WTC11 (cell line): Measurements from ENCODE around the gene TMEM59L. TPM values are rescaled to one million over a fixed set of nuclear protein-coding genes. Genes with fewer than 3 reads are reported as not detected.

Experiments
- ATAC-seq: fragments of 200-7000 bp; cut with Tn5 transposase; 2 replicates; pipeline ENCODE4 v1.10.0; 2021; ENCODE audit warnings: mild to moderate bottlenecking, moderate library complexity
- CTCF ChIA-PET: fragments of 300-600 bp; sonication (Branson Sonifier 250); formaldehyde crosslinking; loops from one replicate; lab custom pipeline; 2021; ENCODE audit warnings: antibody characterized with exemption; lab: Charles Lee
- POLR2A ChIA-PET: fragments of 350-600 bp; sonication (Branson Sonifier 250); formaldehyde crosslinking; loops from one replicate; lab custom pipeline; 2021; ENCODE audit warnings: antibody characterized with exemption; lab: Charles Lee
- DNase-seq: peaks from one replicate; pipeline ENCODE4 v3.0.0; 2021; ENCODE audit warnings: low spot score
- H3K27ac Mint-ChIP-seq: 2 replicates; pipeline ENCODE4 v1.8.0; 2021; ENCODE audit warnings: mixed read lengths
- H3K27me3 Mint-ChIP-seq: 2 replicates; pipeline ENCODE4 v1.8.0; 2021; ENCODE audit warnings: low read depth, mild to moderate bottlenecking, moderate library complexity, mixed read lengths
- H3K36me3 Mint-ChIP-seq: 2 replicates; pipeline ENCODE4 v1.8.0; 2021; ENCODE audit warnings: mixed read lengths
- H3K4me1 Mint-ChIP-seq: 2 replicates; pipeline ENCODE4 v1.8.0; 2022; ENCODE audit warnings: mixed read lengths
- H3K4me3 Mint-ChIP-seq: 2 replicates; pipeline ENCODE4 v1.8.0; 2021; ENCODE audit warnings: mild to moderate bottlenecking, moderate library complexity, mixed read lengths
- H3K9me3 Mint-ChIP-seq: 2 replicates; pipeline ENCODE4 v1.8.0; 2021; ENCODE audit warnings: mixed read lengths
- AR ChIP-seq: fragments of 250-450 bp; sonication (Bioruptor Pico); IDR thresholded peaks from 2 replicates; pipeline ENCODE4 v1.9.0; 2021; ENCODE audit warnings: mild to moderate bottlenecking
- CBFB ChIP-seq: sonication (generic); formaldehyde crosslinking; IDR thresholded peaks from 2 replicates; pipeline ENCODE4 v1.8.1; 2022; ENCODE audit warnings: mild to moderate bottlenecking, low read depth, missing genetic modification reagents
- E2F1 ChIP-seq: sonication (generic); formaldehyde crosslinking; IDR thresholded peaks from 2 replicates; pipeline ENCODE4 v1.8.0; 2022; ENCODE audit warnings: mild to moderate bottlenecking, missing genetic modification reagents
- E2F5 ChIP-seq: sonication (generic); formaldehyde crosslinking; IDR thresholded peaks from 2 replicates; pipeline ENCODE4 v1.8.1; 2022; ENCODE audit warnings: mild to moderate bottlenecking, moderate library complexity, missing genetic modification reagents
- ETV6 ChIP-seq: sonication (generic); formaldehyde crosslinking; IDR thresholded peaks from 2 replicates; pipeline ENCODE4 v1.8.1; 2022; ENCODE audit warnings: mild to moderate bottlenecking, missing genetic modification reagents
- FOXP4 ChIP-seq: sonication (generic); formaldehyde crosslinking; IDR thresholded peaks from 2 replicates; pipeline ENCODE4 v1.8.0; 2022; ENCODE audit warnings: mild to moderate bottlenecking, missing genetic modification reagents
- HMGXB4 ChIP-seq: sonication (generic); formaldehyde crosslinking; IDR thresholded peaks from 2 replicates; pipeline ENCODE4 v1.8.1; 2023; ENCODE audit warnings: mild to moderate bottlenecking, moderate library complexity, missing genetic modification reagents
- JAZF1 ChIP-seq: fragments of 250-450 bp; sonication (Bioruptor Pico); IDR thresholded peaks from 2 replicates; pipeline ENCODE4 v1.9.0; 2021; ENCODE audit warnings: moderate library complexity, mild to moderate bottlenecking, inconsistent platforms
- MXD4 ChIP-seq: fragments of 250-450 bp; sonication (Bioruptor Pico); IDR thresholded peaks from 2 replicates; pipeline ENCODE4 v1.8.0; 2021; ENCODE audit warnings: mild to moderate bottlenecking, moderate library complexity, borderline replicate concordance
- NFE2L1 ChIP-seq: sonication (generic); formaldehyde crosslinking; IDR thresholded peaks from 2 replicates; pipeline ENCODE4 v1.8.1; 2023; ENCODE audit warnings: missing genetic modification reagents
- RELA ChIP-seq: sonication (generic); formaldehyde crosslinking; IDR thresholded peaks from 2 replicates; pipeline ENCODE4 v1.8.1; 2022; ENCODE audit warnings: missing genetic modification reagents, mild to moderate bottlenecking, borderline replicate concordance
- SOX15 ChIP-seq: fragments of 250-450 bp; sonication (Bioruptor Pico); IDR thresholded peaks from 2 replicates; pipeline ENCODE4 v1.9.0; 2021; ENCODE audit warnings: mild to moderate bottlenecking
- TCF7 ChIP-seq: sonication (generic); formaldehyde crosslinking; IDR thresholded peaks from 2 replicates; pipeline ENCODE4 v1.8.0; 2022; ENCODE audit warnings: mild to moderate bottlenecking, low read depth, missing genetic modification reagents, moderate library complexity
- USF1 ChIP-seq: sonication (generic); formaldehyde crosslinking; IDR thresholded peaks from 2 replicates; pipeline ENCODE4 v1.8.0; 2022; ENCODE audit warnings: mild to moderate bottlenecking, missing genetic modification reagents
- ZBTB21 ChIP-seq: sonication (generic); formaldehyde crosslinking; IDR thresholded peaks from 2 replicates; pipeline ENCODE4 v1.8.1; 2023; ENCODE audit warnings: mild to moderate bottlenecking, missing genetic modification reagents, borderline replicate concordance
- ZNF423 ChIP-seq: fragments of 250-450 bp; sonication (Bioruptor Pico); IDR thresholded peaks from 2 replicates; pipeline ENCODE4 v2.1.2; 2022; ENCODE audit warnings: mild to moderate bottlenecking, moderate library complexity
- total RNA-seq: library from RNA; stranded (reverse); gene quantifications from 3 replicates; pipeline ENCODE4 v1.2.3, GENCODE V29; 2021

The TMEM59L gene
- total RNA-seq, 1 experiment from 2014 or later, result 14.8 TPM

- CTCF ChIA-PET, result no interaction called here
- TF ChIP-seq FOXP4, result no peak
- TF ChIP-seq TCF7 (CRISPR knock-in tag), result no peak
- TF ChIP-seq ZNF423, result no peak
- TF ChIP-seq SOX15 (CRISPR knock-in tag), result no peak
- TF ChIP-seq, all 79 proteins: peak for 0
- ATAC-seq (no peak), DNase-seq (no peak)
- Mint-ChIP-seq H3K27ac (no peak overlapping the region), H3K27me3 (no peaks in the 10 kb centered on the region), H3K4me1 (peaks cover 32% of the 10 kb centered on the region), H3K9me3 (no peaks in the 10 kb centered on the region), H3K4me3 (no peak overlapping the region), H3K36me3 (no peaks in the 10 kb centered on the region)
- POLR2A ChIA-PET, result no interaction called here
These were observed 41.8 kb downstream of the TMEM59L start for GRCh38 chr19:18654469-18654868.

- H3K36me3 Mint-ChIP-seq, result no peaks in the 10 kb centered on the region
- TF ChIP-seq JAZF1 (CRISPR knock-in tag) (no peak), CBFB (CRISPR knock-in tag) (no peak), ZBTB21 (CRISPR knock-in tag) (no peak), E2F1 (CRISPR knock-in tag) (no peak), E2F5 (CRISPR knock-in tag) (no peak), MXD4 (no peak), USF1 (CRISPR knock-in tag) (no peak), ETV6 (CRISPR knock-in tag) (no peak), NFE2L1 (CRISPR knock-in tag) (no peak), AR (CRISPR knock-in tag) (no peak), HMGXB4 (CRISPR knock-in tag) (no peak), RELA (CRISPR knock-in tag) (no peak)
- DNase-seq (no peak), ATAC-seq (no peak)
- H3K4me3 Mint-ChIP-seq, result no peak overlapping the region
- H3K27ac Mint-ChIP-seq, result no peak overlapping the region
- peaks cover 24% of the 10 kb centered on the region for H3K4me1 Mint-ChIP-seq
- H3K27me3 Mint-ChIP-seq, result no peaks in the 10 kb centered on the region
- CTCF ChIA-PET, result interaction anchor here (0.9 kb wide), 1 partner anchor 67 kb away, joined by 3 read pairs; no protein-coding TSS in a partner anchor
- POLR2A ChIA-PET, result no interaction called here
- H3K9me3 Mint-ChIP-seq, result no peaks in the 10 kb centered on the region
These were observed 42.6 kb downstream of the TMEM59L start for GRCh38 chr19:18655173-18655844.
